Measurements from ENCODE around the gene RAD18. TPM values are rescaled to one million over a fixed set of nuclear protein-coding genes. Genes with fewer than 3 reads are reported as not detected.

Gene RAD18
- total RNA-seq, 1 donor from 2014 or later, result 6.0 TPM

DNA sequence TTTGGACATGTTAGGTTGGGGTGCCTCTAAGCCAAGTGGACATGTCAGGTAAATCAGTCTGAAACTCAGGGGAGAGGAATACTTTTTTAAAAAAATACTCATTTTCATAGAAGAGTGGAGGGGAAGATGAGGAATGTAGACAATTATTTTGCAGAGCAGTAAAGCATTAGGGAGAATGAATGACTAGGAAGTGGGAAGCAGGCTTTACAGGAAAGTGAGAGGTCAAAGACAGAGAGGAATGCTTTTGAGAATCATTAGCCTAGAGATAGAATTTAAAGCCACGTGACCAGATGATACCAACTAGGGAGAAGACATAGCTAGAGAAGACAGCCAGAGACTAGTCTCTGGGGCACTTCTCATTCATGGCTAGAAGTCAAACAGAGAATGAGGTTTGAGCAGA lies 91.0 kb downstream of the RAD18 start:
- Mint-ChIP-seq H3K27me3 (ENCODE audit: low read depth, unreplicated experiment) (no peaks in the 10 kb centered on the region), H3K36me3 (ENCODE audit: low read depth, unreplicated experiment) (no peaks in the 10 kb centered on the region), H3K27ac (ENCODE audit: unreplicated experiment) (peak overlapping the region; percentile 18), H3K4me1 (ENCODE audit: low read depth, unreplicated experiment) (peaks cover 36% of the 10 kb centered on the region), H3K4me3 (ENCODE audit: unreplicated experiment) (no peak overlapping the region), H3K9me3 (ENCODE audit: unreplicated experiment) (peaks cover 2% of the 10 kb centered on the region)
- H3K4me3 ChIP-seq (ENCODE audit: insufficient read depth, low read depth, low read length), result no peak overlapping the region
- no peak for FAIRE-seq
- no peak for TF ChIP-seq EZH2 (IDR thresholded peaks at IDR 0.05; ENCODE audit: insufficient read depth, low read length)
- TF ChIP-seq, protein P1, sequence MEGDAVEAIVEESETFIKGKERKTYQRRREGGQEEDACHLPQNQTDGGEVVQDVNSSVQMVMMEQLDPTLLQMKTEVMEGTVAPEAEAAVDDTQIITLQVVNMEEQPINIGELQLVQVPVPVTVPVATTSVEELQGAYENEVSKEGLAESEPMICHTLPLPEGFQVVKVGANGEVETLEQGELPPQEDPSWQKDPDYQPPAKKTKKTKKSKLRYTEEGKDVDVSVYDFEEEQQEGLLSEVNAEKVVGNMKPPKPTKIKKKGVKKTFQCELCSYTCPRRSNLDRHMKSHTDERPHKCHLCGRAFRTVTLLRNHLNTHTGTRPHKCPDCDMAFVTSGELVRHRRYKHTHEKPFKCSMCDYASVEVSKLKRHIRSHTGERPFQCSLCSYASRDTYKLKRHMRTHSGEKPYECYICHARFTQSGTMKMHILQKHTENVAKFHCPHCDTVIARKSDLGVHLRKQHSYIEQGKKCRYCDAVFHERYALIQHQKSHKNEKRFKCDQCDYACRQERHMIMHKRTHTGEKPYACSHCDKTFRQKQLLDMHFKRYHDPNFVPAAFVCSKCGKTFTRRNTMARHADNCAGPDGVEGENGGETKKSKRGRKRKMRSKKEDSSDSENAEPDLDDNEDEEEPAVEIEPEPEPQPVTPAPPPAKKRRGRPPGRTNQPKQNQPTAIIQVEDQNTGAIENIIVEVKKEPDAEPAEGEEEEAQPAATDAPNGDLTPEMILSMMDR (IDR thresholded peaks at IDR 0.05; ENCODE audit: insufficient read depth, low read depth, low read length), result no peak
- no peaks in the 10 kb centered on the region for H4K20me1 ChIP-seq (ENCODE audit: insufficient read depth, low read length)
- no peak overlapping the region for H3K9ac ChIP-seq (ENCODE audit: low read length)
- no peaks in the 10 kb centered on the region for H3K36me3 ChIP-seq (ENCODE audit: insufficient read depth, low read length)
- no peak overlapping the region for H2AFZ ChIP-seq (ENCODE audit: low read depth, low read length)
- H3K27ac ChIP-seq (ENCODE audit: low read depth, low read length), result no peak overlapping the region
- peaks cover 21% of the 10 kb centered on the region for H3K4me1 ChIP-seq (ENCODE audit: insufficient read depth, low read length)
- no peaks in the 10 kb centered on the region for H3K79me2 ChIP-seq (ENCODE audit: insufficient read depth, low read length)
- H3K4me2 ChIP-seq (ENCODE audit: low read length), result no peak overlapping the region
- no peaks in the 10 kb centered on the region for H3K27me3 ChIP-seq (ENCODE audit: insufficient read depth, low read length)
- no peak for DNase-seq (ENCODE audit: low read depth)
- H3K9me3 ChIP-seq (ENCODE audit: insufficient read depth, low read depth, low read length), result no peaks in the 10 kb centered on the region

- H3K9ac ChIP-seq (ENCODE audit: low read length), result no peak overlapping the region
- Mint-ChIP-seq H3K27me3 (ENCODE audit: low read depth, unreplicated experiment) (no peaks in the 10 kb centered on the region), H3K4me1 (ENCODE audit: low read depth, unreplicated experiment) (peaks cover 36% of the 10 kb centered on the region), H3K9me3 (ENCODE audit: unreplicated experiment) (peaks cover 2% of the 10 kb centered on the region), H3K4me3 (ENCODE audit: unreplicated experiment) (no peak overlapping the region), H3K36me3 (ENCODE audit: low read depth, unreplicated experiment) (no peaks in the 10 kb centered on the region), H3K27ac (ENCODE audit: unreplicated experiment) (no peak overlapping the region)
- H3K4me2 ChIP-seq (ENCODE audit: low read length), result no peak overlapping the region
- no peak for DNase-seq (ENCODE audit: low read depth)
- no peak overlapping the region for H3K4me3 ChIP-seq (ENCODE audit: insufficient read depth, low read depth, low read length)
- no peaks in the 10 kb centered on the region for H3K79me2 ChIP-seq (ENCODE audit: insufficient read depth, low read length)
- no peaks in the 10 kb centered on the region for H3K36me3 ChIP-seq (ENCODE audit: insufficient read depth, low read length)
- no peaks in the 10 kb centered on the region for H3K9me3 ChIP-seq (ENCODE audit: insufficient read depth, low read depth, low read length)
- peak overlapping the region; percentile 32 for H3K27ac ChIP-seq (ENCODE audit: low read depth, low read length)
- H2AFZ ChIP-seq (ENCODE audit: low read depth, low read length), result no peak overlapping the region
- peaks cover 21% of the 10 kb centered on the region for H3K4me1 ChIP-seq (ENCODE audit: insufficient read depth, low read length)
- FAIRE-seq, result no peak
- H3K27me3 ChIP-seq (ENCODE audit: insufficient read depth, low read length), result no peaks in the 10 kb centered on the region
- TF ChIP-seq EZH2 (IDR thresholded peaks at IDR 0.05; ENCODE audit: insufficient read depth, low read length), result no peak
- TF ChIP-seq, protein P1 (IDR thresholded peaks at IDR 0.05; ENCODE audit: insufficient read depth, low read depth, low read length), result no peak
- H4K20me1 ChIP-seq (ENCODE audit: insufficient read depth, low read length), result no peaks in the 10 kb centered on the region
These were observed 92.0 kb downstream of the RAD18 start for GRCh38 chr3:8871306-8871705.

- TF ChIP-seq EZH2 (IDR thresholded peaks at IDR 0.05; ENCODE audit: insufficient read depth, low read length), result no peak
- TF ChIP-seq, protein P1 (IDR thresholded peaks at IDR 0.05; ENCODE audit: insufficient read depth, low read depth, low read length), result no peak
- no peaks in the 10 kb centered on the region for H3K9me3 ChIP-seq (ENCODE audit: insufficient read depth, low read depth, low read length)
- peaks cover 2% of the 10 kb centered on the region for H3K9me3 Mint-ChIP-seq (ENCODE audit: unreplicated experiment)
- no peak overlapping the region for H3K4me3 ChIP-seq (ENCODE audit: insufficient read depth, low read depth, low read length)
- DNase-seq (ENCODE audit: low read depth) (no peak), FAIRE-seq (no peak)
- H3K36me3 ChIP-seq (ENCODE audit: insufficient read depth, low read length), result no peaks in the 10 kb centered on the region
- H3K27ac Mint-ChIP-seq (ENCODE audit: unreplicated experiment), result peak overlapping the region; percentile 96
- H4K20me1 ChIP-seq (ENCODE audit: insufficient read depth, low read length), result no peaks in the 10 kb centered on the region
- H3K4me1 ChIP-seq (ENCODE audit: insufficient read depth, low read length), result peaks cover 21% of the 10 kb centered on the region
- peak overlapping the region; percentile 27 for H3K4me2 ChIP-seq (ENCODE audit: low read length)
- H3K4me1 Mint-ChIP-seq (ENCODE audit: low read depth, unreplicated experiment), result peaks cover 36% of the 10 kb centered on the region
- no peaks in the 10 kb centered on the region for H3K79me2 ChIP-seq (ENCODE audit: insufficient read depth, low read length)
- no peak overlapping the region for H2AFZ ChIP-seq (ENCODE audit: low read depth, low read length)
- H3K27ac ChIP-seq (ENCODE audit: low read depth, low read length), result peak overlapping the region; percentile 97
- H3K4me3 Mint-ChIP-seq (ENCODE audit: unreplicated experiment), result no peak overlapping the region
- peak overlapping the region; percentile 70 for H3K9ac ChIP-seq (ENCODE audit: low read length)
- H3K27me3 ChIP-seq (ENCODE audit: insufficient read depth, low read length), result no peaks in the 10 kb centered on the region
- H3K27me3 Mint-ChIP-seq (ENCODE audit: low read depth, unreplicated experiment), result no peaks in the 10 kb centered on the region
- no peaks in the 10 kb centered on the region for H3K36me3 Mint-ChIP-seq (ENCODE audit: low read depth, unreplicated experiment)
These were observed 93.1 kb downstream of the RAD18 start for GRCh38 chr3:8870134-8870533.

Measured in astrocyte (in vitro differentiated cells and primary cell).